Midbrain (tissue), 1 donor: Measurements from ENCODE around the gene HSPA6.
"Not testable (repeated sequence)": the region's sequence is repeated elsewhere in the genome, so short reads cannot be mapped to it uniquely, and the experiment has no call there.

Source experiments
- DNase-seq: peaks from one replicate; lab custom pipeline; 2025; lab: John Stamatoyannopoulos, UW

Gene HSPA6

DNA sequence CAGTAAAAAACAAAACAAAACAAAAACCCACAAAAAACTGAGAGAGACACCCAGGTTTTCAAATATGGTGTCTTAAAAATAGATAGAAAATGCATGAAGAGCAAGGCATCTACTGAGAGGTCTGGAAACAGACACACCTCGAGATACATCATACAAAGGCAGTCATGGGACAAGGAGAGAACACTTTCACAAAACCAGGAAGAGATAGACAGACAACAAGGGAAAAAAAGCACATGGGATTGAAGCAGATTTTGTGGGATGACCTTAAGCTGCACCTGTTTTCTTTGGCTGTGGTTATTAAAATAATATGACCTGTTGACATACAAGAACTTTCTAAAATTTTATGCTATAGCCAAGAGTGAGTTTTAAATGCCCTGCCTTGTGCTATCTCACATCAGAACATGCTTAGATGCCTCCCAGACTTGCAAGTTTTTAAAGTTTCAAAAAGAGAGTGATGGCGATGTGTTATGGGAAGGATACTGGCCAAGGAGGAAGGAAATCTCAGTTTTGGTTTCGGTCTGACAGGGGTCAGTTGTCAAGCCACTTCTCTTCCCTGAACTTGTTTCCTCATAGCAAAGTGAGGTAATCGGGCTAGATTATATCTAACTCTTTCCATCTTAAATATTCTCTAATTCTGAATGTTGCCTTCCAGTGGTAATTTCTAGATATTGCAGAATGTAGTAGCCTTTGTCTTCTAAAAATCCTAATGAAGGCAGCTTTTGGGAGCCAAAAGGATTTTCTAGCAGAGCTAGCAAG lies 36.8 kb downstream of the HSPA6 start:
- peak; percentile 35 for DNase-seq

DNA sequence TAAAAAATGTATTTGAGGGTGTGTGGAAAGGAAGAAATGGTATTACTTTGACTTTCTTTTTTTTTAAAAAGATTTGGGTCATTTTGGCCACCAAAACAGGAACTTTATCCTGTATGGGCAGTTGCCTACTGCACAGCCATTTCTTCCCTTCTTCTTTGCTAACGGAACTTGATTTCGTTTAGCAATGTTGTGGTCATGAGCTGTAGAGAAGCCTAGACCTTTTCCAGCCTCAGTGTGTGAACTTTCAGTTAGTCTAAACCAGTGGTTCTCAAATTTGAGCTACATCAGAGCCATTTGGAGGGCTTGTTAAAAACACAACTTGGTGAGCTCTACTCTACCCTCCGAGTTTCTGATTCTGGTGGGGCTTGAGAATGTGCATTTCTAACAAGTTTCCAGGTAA lies 38.1 kb downstream of the HSPA6 start:
- not testable (repeated sequence) for DNase-seq

DNA sequence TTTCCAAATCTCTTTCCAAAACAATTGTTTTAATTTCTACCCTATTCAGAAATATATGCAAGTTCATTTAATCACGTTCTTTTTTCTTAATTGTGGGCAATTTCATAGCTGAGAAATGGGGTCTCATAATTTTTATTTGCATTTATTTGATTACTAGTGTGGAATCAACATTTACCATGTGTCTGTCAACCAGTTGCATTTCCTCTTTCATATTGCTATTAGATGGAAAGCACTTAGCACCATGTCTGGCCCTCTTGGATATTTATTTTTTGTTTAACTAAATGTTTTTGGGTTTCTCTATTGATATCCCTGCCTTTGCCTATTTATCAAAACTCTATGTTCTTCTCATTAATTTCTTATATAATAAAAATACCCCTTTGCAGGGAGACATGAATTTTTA lies 39.2 kb downstream of the HSPA6 start:
- not testable (repeated sequence) for DNase-seq

DNA sequence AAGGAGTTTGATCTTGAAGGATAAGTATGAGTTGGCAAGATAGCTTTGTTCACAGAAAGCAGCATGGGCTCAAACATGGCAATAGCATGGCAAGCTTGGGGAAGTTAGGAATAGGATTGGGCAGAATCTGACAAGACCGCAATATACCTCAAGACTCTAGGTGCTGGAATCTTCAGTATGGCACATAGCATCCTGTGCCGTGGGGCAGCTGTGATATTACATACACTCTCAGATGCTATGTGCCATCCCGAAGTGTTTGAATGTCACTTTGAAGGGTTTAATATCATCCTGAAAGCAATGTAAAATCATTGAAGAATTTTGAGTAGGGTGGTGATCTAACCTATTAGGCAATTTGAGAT lies 42.2 kb downstream of the HSPA6 start:
- DNase-seq = not testable (repeated sequence)

DNA sequence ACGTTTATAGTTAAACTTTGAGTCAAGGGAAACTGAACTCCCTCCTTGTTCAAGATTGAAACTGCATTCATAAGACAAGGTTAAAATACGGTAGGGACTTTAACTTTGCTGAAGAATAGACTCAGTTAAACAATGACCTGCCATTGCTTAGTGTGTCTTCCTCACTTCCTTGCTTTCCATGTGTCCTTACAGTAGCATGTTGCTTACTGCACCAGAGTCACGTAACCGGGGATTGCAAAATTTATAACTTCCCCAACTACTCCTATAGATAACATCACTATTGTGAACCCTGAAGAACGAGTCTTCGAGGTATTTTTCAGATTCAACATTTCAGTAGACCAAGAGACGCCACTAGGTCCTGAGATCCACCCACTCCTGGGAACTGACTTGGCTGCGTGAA lies 47.4 kb downstream of the HSPA6 start:
- not testable (repeated sequence) for DNase-seq
